GM06990 (cell line): Measurements from ENCODE around the gene GRIK4.
A peak's percentile ranks its signal among the peaks of the same experiment; 100 is the strongest.
"Not testable (repeated sequence)": the region's sequence is repeated elsewhere in the genome, so short reads cannot be mapped to it uniquely, and the experiment has no call there.

ENCODE experiments used
- DNase-seq: peaks from one replicate; pipeline ENCODE4 v3.0.0-alpha.2; 2011; ENCODE audit not compliant: insufficient read length; ENCODE audit errors: extremely low read depth
- H3K27me3 ChIP-seq: replicated peaks from 2 replicates; pipeline ENCODE4 v1.6.0; 2011; ENCODE audit warnings: low read length; ENCODE audit not compliant: control insufficient read depth, insufficient read depth
- H3K36me3 ChIP-seq: 2 replicates; pipeline ENCODE4 v1.5.1; 2011; ENCODE audit warnings: low read length; ENCODE audit not compliant: control insufficient read depth, insufficient read depth
- H3K4me3 ChIP-seq: replicated peaks from 2 replicates; pipeline ENCODE4 v1.5.1; 2011; ENCODE audit warnings: low read depth, mild to moderate bottlenecking, control low read depth, low read length
- TF ChIP-seq, protein P1 (sequence below): IDR thresholded peaks from 2 replicates; pipeline ENCODE4 v1.5.1; 2011; ENCODE audit warnings: low read length, control low read depth, mild to moderate bottlenecking, inconsistent platforms; ENCODE audit not compliant: insufficient read depth, poor library complexity, severe bottlenecking

GRIK4 gene

GRCh38 chr11:120612513-120613263 is 101.1 kb downstream of the GRIK4 start:
- Histone ChIP-seq H3K4me3 (peak overlapping the region; percentile 31), H3K27me3 (no peaks in the 10 kb centered on the region), H3K36me3 (no peaks in the 10 kb centered on the region)
- DNase-seq, result peak; percentile 57
- TF ChIP-seq, protein P1, sequence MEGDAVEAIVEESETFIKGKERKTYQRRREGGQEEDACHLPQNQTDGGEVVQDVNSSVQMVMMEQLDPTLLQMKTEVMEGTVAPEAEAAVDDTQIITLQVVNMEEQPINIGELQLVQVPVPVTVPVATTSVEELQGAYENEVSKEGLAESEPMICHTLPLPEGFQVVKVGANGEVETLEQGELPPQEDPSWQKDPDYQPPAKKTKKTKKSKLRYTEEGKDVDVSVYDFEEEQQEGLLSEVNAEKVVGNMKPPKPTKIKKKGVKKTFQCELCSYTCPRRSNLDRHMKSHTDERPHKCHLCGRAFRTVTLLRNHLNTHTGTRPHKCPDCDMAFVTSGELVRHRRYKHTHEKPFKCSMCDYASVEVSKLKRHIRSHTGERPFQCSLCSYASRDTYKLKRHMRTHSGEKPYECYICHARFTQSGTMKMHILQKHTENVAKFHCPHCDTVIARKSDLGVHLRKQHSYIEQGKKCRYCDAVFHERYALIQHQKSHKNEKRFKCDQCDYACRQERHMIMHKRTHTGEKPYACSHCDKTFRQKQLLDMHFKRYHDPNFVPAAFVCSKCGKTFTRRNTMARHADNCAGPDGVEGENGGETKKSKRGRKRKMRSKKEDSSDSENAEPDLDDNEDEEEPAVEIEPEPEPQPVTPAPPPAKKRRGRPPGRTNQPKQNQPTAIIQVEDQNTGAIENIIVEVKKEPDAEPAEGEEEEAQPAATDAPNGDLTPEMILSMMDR, result no peak

GRCh38 chr11:120613264-120614226 is 102.0 kb downstream of the GRIK4 start:
- H3K4me3 ChIP-seq, result peak overlapping the region; percentile 33
- DNase-seq, result peak; percentile 44
- no peaks in the 10 kb centered on the region for H3K27me3 ChIP-seq
- TF ChIP-seq, protein P1, result no peak
- H3K36me3 ChIP-seq, result no peaks in the 10 kb centered on the region

DNA sequence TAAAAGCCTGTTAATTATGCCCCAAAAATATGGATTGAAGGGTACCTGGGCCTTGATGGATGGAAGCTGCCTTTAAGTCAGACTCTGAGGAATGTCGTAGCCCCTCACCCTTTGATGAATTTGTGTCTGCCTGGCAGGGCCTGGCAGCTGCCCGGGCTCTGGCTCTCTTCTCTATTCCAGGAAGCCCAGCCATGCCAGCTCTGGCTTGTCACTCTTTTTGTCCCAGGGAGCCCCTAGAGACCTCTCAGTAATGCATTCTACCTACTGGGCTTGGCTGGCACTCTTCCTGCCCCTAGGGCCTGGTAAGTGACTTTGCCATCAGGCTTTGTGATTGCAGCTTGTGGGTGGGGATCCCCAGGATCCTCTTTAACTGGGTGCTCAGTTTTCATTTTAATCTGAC is 103.8 kb downstream of the GRIK4 start:
- H3K4me3 ChIP-seq, result no peak overlapping the region
- no peak for DNase-seq
- no peaks in the 10 kb centered on the region for H3K27me3 ChIP-seq
- TF ChIP-seq, protein P1, result no peak
- H3K36me3 ChIP-seq, result no peaks in the 10 kb centered on the region

DNA sequence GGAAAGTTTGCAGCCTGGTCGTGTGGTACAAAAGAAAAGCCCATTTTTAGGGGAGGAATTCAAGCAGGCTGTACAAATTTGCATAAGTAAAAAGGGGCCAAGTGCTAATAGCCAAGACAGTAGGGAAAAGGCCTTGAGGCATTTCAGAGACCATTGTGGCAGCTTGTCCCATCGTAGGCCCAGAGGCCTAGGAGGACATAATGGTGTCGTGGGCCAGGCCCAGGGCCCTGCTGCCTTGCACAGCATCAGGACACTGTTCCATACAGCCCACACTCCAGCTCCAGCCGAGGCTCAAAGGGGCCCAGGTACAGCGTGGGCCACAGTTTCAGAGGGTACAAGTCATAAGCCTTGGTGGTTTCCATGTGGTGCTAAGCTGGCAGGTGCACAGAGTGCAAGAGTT is 106.9 kb downstream of the GRIK4 start:
- DNase-seq, result no peak
- Histone ChIP-seq H3K27me3 (no peaks in the 10 kb centered on the region), H3K36me3 (no peaks in the 10 kb centered on the region), H3K4me3 (no peak overlapping the region)
- TF ChIP-seq, protein P1, result no peak

DNA sequence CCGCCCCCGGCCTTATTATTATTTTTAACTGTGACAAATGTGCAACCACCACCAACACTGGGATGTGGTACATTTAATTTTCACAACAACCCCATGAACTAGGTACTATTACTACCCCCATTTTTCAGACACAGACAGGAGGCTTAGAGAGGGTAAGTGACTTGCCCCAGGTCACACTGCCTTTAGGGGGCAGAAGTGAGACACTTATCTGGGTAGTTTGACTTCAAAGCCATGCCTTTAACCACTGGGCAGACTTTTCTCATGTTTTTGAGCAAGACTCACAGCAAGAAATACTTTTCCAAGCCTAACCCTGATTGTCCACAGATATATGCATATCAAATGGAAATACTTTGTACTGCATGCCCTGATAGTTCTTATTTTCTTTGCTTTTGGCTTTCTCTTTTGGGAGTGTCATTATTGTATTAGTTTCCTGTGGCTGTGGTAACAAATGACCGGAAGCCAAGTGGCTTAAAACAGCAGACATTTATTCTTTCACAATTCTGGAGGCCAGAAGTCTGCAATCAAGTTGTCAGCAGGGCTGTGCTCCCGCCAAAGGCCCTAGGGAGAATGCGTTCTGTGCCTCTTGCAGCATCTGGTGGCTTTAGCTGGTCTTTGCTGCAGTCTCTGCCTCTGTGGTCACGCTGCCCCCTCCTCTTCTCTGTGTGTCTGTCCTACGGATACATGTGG is 110.8 kb downstream of the GRIK4 start:
- no peaks in the 10 kb centered on the region for H3K27me3 ChIP-seq
- H3K36me3 ChIP-seq, result no peaks in the 10 kb centered on the region
- H3K4me3 ChIP-seq, result no peak overlapping the region
- no peak for DNase-seq
- TF ChIP-seq, protein P1, result peak; percentile 59

GRCh38 chr11:120624992-120625391 is 113.4 kb downstream of the GRIK4 start:
- not testable (repeated sequence) for H3K36me3 ChIP-seq, H3K4me3 ChIP-seq, DNase-seq, H3K27me3 ChIP-seq
